Stimulated activated CD8-positive, alpha-beta memory T cell treated with anti-CD3 and anti-CD28 coated beads, Interleukin-12 subunit alpha, Interleukin-12 subunit beta, amount 100 ng/mL, for 4 hours (primary cell): ENCODE data around the gene PRAF2.

Experiments used
- DNase-seq: peaks from one replicate; pipeline ENCODE4 v3.0.0-alpha.2; 2020; ENCODE audit warnings: low read depth

The PRAF2 gene, protein sequence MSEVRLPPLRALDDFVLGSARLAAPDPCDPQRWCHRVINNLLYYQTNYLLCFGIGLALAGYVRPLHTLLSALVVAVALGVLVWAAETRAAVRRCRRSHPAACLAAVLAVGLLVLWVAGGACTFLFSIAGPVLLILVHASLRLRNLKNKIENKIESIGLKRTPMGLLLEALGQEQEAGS

GRCh38 chrX:49073601-49074575 lies at the start of gene PRAF2:
Gene PRAF2, minus strand, starts transcription at chrX:49074002. Its CDS starts 15 bp downstream, at chrX:49073987.
- peak; percentile 77 for DNase-seq

DNA sequence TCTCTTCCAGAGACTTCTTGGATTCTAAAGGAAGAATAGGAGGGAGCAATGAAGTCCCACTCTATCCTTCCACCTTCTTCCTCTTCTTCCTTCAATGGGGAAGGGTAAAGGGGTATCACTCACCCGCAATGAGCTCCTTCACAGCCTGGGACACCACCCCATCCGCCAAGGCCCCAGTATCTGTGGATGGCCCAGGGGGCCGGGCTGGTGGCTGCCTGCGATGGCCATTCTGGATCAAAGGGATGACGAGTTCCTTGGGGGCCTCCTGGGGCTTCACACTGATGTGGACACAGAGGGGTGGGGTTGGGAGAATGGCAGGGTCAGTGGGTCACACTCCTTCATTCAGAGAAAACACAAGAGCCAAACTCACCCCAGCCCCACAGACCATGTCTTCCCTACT lies 48.7 kb upstream of the PRAF2 start:
- no peak for DNase-seq

DNA sequence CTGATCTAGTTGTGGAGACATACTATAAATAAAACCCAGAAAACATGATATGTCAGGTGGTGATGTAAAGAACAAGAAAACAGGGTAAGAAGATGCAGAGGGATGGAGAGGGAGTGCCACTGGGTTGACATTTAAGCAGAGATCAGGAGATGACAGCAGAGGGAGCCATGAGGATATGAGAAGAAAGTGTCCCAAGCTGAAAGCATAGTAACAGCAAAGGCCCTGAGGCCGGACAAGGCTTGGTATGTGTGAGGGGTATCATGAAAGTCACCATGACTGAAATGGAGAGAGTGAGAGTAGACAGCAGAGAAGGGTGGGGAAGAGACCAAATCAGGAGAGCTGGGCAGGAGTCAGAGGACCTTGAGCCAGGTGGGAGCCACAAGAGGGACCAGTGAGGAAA lies 46.3 kb upstream of the PRAF2 start:
- no peak for DNase-seq

DNA sequence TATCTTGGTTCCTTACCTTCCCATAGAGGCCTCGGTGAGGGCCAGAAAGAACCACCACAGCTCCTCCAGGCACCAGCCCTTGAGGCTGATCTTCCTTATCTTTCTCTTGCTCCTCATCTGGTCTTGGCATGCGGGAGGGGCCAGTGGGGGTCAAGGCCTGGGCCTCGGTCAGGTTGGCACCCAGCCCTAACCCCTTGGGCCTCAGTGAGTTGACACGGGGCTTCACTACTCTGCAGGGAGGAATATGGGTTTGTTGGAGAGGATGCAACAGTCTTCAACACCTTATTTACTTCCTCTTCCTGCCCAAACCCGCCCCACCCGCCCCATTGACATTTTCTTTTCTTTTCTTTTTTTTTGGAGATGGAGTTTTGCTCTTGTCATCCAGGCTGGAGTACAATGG lies 43.8 kb upstream of the PRAF2 start:
- no peak for DNase-seq

GRCh38 chrX:49116716-49117115 lies 42.9 kb upstream of the PRAF2 start:
- DNase-seq, result no peak

GRCh38 chrX:49116076-49116475 lies 42.3 kb upstream of the PRAF2 start:
- DNase-seq, result no peak

DNA sequence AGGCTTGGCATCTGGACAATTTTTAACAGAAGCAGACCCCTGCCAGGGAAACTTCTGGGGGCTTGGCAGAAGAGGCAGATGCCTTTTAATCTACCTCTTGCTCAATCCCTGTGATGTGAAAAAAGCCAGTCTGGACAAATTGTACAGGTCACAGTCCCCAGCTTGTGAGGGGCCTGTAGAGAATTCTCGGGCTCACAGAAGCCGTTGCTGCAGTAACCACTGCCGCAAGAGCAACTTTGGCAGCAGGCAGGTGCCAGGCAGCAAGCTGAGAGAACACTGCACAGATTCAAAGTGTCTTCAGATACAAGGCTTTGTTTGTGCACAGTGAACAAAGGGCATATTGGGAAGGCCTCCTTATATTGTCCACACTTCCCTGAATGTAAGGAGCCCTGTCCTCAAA lies 38.0 kb upstream of the PRAF2 start:
- DNase-seq, result no peak

- no peak for DNase-seq
Observed at GRCh38 chrX:49110417-49110816, 36.6 kb upstream of the PRAF2 start.

DNA sequence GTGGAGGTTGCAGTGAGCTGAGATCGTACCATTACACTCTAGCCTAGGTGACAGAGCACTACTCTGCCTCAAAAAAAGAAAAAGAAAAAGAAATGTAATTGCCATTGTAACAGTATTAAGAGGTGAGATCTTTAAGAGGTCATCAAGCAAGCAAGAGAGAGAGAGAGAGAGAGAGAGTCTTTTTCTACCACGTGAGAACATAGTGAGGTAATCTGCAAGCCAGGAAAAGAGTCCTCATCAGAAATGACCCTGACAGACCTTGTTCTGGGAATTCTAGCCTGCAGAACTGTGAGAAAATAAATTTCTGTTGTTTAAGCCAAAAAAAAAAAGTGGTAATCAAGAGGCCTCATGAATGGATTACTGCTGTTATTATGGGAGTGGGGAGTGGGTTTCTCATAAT lies 34.8 kb upstream of the PRAF2 start:
- no peak for DNase-seq

- no peak for DNase-seq
Observed at GRCh38 chrX:49106930-49107329, 33.1 kb upstream of the PRAF2 start.

DNA sequence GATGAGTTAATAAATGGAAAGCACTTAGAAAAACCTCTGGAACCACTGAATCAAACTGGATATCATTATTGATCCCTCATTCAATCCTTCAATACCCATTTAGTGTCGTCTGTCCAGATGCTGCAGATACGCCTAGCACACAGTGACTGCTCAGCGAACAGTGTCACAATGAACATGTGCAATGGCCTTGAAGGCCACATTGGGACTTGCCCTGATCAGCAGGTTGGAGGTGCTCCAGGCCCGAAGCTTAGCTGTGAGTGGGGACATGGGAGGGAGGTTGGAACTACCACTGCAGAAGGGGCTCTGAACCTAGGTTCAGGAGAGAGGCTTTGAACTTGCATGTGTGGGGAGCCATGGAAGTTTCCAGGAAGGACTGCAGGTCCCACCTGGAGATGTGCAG lies 32.5 kb upstream of the PRAF2 start:
- DNase-seq, result no peak

GRCh38 chrX:49103637-49104036 lies 29.8 kb upstream of the PRAF2 start:
- no peak for DNase-seq

DNA sequence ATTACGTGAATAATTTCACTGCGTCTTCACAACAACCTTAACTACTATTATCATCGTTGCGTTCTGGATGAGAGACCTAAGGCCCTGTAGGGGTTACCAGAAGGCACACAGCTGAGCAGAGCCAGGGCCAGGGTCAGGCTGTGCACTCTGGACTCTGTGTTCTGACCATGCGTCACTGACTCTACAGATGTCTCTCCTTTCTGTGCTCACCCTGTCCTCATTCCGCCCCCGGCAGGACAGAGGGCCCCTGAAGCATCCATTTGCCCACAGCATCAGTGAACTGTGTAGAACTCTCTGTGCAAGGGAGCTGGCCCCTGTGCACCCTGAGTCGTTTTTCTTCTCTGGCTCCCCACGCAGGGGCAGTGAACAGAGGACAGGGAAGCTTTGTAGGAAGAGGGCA lies 28.4 kb upstream of the PRAF2 start:
- no peak for DNase-seq

DNA sequence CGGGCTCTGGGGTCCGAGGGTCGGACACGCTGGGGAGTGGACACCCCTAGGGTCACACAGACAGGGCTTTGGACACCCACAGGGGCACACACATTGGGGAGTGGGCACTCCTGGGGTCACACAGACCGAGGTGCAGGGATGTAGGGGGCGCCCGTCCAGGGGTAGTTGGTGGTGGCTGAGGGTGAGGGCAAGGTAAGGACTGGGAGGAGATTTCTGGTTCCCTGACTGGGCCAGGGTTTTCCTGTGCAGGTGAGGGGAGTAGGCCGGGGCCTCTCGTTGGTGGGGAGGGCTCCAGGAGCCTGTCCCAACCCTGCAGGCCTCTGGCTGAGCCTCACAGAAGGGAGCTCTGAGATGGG lies 27.8 kb upstream of the PRAF2 start:
- DNase-seq, result no peak

DNA sequence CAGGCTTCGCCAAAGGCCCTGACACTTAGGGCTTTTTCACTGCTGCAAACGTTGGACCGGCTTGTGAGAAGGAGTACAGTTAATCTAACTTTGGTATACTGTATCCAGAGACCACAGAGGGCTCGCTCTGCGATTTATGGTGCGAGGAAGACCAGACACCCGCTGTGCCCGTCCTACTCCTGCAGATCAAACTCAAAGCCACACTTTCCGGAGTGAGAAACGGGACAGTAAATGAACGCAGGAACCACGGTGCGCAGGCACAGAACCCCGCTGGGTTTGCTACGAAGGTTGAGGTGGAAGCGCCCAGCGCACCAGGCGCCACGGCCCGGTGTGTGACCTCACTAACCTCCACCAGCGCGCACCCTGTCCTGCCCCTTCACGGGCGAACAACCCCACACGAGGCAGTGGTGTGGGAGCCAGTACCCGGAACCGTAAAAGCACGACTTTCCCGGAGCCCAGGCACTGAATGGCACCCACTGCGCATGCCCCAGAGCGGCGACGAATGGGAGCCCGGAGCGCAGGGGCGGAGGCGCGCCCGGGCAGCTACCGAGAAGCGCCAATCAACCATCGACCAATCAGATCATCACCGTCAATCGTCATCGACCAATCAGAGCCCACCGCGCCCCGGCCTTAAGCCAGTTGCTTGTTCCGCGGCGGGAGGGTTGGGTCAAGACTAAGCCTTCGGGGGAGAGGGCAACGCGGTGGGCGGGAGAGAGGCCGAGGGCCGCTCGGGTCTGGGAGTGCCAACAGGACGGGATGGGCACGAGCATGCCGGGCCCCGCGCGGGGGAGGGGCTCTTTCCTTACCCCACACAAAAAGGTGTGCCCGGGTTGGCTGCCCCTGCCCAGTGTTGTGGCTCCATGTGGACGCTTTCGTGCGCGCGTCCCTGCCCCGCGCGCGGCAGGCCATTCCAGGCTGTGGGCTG lies 27.2 kb upstream of the PRAF2 start:
- DNase-seq, result peak; percentile 75

DNA sequence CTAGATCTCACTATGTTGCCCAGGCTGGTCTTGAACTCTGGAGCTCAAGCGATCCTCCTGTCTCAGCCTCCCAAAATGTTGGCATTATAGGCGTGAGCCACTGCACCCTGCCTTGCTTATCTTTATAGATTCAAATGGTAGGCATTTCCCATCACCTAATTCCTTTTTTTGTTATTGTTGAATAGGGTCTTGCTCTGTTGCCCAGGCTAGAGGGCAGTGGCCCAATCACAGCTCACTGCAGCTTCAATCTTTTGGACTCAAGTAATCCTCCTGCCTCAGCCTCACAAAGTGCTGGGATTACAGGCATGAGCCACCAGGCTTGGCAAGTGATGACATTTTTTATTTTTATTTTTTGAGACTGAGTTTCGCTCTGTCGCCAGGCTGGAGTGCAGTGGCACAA lies 22.6 kb upstream of the PRAF2 start:
- no peak for DNase-seq

DNA sequence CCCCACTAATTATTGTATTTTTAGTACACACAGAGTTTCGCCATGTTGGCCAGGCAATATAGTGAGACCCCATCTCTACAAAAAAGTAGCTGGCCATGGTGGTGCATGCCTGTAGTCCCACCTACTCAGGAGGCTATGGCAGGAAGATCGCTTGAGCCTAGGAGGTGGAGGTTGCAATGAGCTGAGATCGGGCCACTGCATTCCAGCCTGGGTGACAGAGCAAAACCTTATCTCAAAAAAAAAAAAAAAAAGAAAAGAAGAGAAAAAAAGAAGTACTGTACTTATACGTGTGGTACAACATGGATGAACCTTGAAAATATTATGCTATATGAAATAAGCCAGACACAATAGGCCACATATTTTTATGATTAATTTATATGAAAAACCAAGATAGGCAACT lies 15.8 kb upstream of the PRAF2 start:
- no peak for DNase-seq

GRCh38 chrX:49082271-49082871 lies 8.6 kb upstream of the PRAF2 start:
- no peak for DNase-seq

DNA sequence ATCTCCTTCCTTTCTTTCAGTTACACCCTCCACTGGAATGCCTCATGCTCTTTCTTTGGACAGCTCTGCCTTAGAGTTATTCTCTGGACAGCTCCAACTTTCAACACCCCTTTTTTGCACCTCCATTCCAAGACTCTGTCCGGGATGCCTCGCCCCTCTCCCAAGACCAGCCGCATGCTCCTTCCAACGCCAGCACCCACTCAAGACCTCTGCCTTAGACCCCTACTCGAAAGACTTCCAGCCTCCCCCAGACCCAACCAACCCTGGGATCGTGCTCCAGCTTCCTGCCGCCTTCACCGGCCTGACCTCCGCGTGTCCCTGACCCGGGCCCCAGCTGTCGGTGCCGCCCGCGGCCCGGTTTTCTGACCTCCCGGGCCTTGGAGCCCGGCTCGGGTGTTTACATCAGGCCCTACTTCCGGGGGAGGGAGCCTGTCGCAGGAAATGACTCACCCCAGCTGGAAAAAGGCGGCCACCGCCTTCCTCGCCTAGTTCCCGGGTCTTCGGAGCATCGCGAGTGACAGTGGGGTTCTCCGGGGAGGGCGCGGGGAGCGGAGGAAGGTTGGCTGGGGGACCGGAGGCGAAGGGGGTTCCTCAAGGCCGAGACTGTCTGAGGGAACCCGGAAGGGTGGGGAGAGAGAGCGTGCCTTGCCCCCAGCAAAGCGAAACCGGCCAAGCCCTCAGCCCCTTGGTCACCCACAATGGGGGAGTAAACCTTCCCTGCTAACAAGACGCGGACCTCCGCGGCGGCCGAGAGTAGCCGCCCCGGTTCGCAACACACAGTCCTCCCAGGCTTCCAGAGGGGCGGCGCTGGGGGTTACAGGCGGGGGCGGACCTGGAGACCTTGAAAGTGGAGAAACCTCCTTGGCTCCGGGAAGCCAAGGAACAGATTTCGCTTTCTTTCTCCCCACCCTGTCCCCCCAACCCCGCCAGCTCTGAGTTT lies 6.0 kb upstream of the PRAF2 start, which contains the start of gene WDR45:
WDR45 (minus strand) TSS at position 399 of the 940 bp plus-strand sequence. CDS start 1,792 bp downstream, outside the sequence.
- DNase-seq, result peak; percentile 53

DNA sequence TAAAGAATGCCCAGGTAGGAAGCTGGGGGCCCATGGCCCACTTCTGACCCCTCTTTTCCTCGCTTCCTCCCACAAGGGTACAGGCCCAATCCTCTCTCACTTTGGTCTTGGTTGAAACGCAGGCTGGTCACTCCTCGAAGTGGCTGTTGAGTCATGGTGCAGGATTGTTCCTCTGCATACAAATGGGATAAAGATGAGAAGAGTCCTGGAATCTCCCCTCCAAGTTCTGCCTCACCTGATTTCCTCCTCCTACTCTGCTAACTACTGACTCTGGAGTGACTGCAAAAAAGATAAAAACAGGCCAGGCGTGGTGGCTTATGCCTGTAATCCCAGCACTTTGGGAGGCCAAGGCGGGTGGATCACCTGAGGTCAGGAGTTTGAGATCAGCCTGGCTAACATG lies 4.1 kb upstream of the PRAF2 start:
- no peak for DNase-seq

GRCh38 chrX:49075347-49075746 lies 1.5 kb upstream of the PRAF2 start:
- no peak for DNase-seq
